Measurements from ENCODE around the gene PNMA6E.
"Not testable (repeated sequence)": the region's sequence is repeated elsewhere in the genome, so short reads cannot be mapped to it uniquely, and the experiment has no call there.

Gene PNMA6E

DNA sequence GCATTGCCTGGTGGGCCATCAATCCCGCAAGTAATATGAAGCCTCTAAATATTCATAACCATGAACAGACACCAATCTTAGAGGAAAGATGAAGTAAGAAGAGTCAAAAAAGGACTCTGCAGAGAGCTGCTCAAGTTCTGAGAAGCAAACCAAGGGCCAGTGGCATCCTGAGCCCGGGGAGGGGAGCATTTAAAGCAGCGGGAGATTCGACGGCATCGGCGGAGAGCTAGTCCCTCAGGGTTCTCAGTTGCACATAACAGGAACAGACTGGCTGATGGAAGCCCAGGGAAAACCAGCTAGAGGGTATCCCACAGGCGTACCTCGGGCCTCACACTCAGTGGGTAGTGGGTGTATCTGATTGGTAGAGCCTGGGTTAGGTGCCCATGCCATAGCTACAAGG, 4.9 kb upstream of the PNMA6E start:
- Histone ChIP-seq H3K9me3 (ENCODE audit: low read length) (peaks cover 4% of the 10 kb centered on the region), H3K4me3 (ENCODE audit: low read depth in 1 of 2, low read length in 2 of 2) (no peak overlapping the region), H3K27ac (ENCODE audit: low read depth, low read length) (no peak overlapping the region), H3K27me3 (ENCODE audit: control insufficient read depth in 1 of 2, insufficient read depth in 2 of 2, low read length in 2 of 2) (peaks cover 0 to 21% of the 10 kb centered on the region in 2 donors), H3K36me3 (ENCODE audit: insufficient read depth, low read length) (no peaks in the 10 kb centered on the region), H3K9ac (ENCODE audit: low read length) (no peak overlapping the region), H3K4me1 (ENCODE audit: insufficient read depth, low read length) (no peaks in the 10 kb centered on the region)

DNA sequence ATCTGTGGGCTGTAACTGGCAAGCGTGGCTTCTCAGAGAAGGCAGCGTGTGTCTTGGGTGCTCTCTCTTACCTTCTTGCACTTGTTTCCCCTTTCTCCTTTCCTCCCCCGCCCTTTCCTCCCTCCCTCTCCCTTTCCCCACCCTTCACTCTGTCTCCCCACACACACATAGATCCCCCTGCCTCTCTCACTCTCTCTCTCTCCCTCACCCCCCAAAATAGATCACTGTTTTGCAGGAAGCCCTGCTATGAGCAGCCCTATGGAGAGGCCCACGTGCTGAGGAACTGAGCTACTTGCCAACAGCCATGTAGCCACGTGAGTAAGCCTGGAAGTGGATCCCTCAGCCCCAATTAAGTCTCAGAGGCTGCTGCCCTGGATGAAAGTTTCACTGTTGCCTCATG, 4.3 kb upstream of the PNMA6E start:
- H3K36me3 ChIP-seq (ENCODE audit: insufficient read depth, low read length) = no peaks in the 10 kb centered on the region
- peaks cover 4% of the 10 kb centered on the region for H3K9me3 ChIP-seq (ENCODE audit: low read length)
- H3K4me3 ChIP-seq (ENCODE audit: low read depth in 1 of 2, low read length in 2 of 2) = no peak overlapping the region
- peaks cover 0 to 21% of the 10 kb centered on the region in 2 donors for H3K27me3 ChIP-seq (ENCODE audit: control insufficient read depth in 1 of 2, insufficient read depth in 2 of 2, low read length in 2 of 2)
- no peak overlapping the region for H3K27ac ChIP-seq (ENCODE audit: low read depth, low read length)
- H3K9ac ChIP-seq (ENCODE audit: low read length) = no peak overlapping the region
- no peaks in the 10 kb centered on the region for H3K4me1 ChIP-seq (ENCODE audit: insufficient read depth, low read length)

DNA sequence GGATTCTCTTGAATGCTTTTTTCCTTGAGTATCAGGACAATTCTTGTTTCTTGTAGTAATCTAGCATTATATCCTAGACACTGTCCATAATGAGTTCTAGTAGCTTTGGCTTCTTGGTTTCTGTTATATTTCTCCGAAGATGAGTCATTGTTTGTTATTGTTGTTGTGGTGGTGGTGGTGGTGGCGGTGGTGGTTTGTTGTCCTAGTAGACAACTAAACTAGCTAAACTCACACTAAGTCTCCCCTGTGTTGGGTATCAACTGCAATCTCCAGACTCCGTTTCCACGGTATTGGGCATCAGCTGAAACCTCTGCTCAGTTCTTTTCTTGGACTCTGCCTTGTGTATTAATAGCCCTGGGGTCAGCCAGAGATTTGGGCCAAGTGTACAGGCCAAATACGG, 3.2 kb upstream of the PNMA6E start:
- H3K4me3 ChIP-seq (ENCODE audit: low read depth in 1 of 2, low read length in 2 of 2); H3K9me3 ChIP-seq (ENCODE audit: low read length); H3K9ac ChIP-seq (ENCODE audit: low read length); H3K4me1 ChIP-seq (ENCODE audit: insufficient read depth, low read length); H3K36me3 ChIP-seq (ENCODE audit: insufficient read depth, low read length); H3K27ac ChIP-seq (ENCODE audit: low read depth, low read length): not testable (repeated sequence)
- H3K27me3 ChIP-seq (ENCODE audit: control insufficient read depth in 1 of 2, insufficient read depth in 2 of 2, low read length in 2 of 2) = peaks cover 0 to 21% of the 10 kb centered on the region in 2 donors

DNA sequence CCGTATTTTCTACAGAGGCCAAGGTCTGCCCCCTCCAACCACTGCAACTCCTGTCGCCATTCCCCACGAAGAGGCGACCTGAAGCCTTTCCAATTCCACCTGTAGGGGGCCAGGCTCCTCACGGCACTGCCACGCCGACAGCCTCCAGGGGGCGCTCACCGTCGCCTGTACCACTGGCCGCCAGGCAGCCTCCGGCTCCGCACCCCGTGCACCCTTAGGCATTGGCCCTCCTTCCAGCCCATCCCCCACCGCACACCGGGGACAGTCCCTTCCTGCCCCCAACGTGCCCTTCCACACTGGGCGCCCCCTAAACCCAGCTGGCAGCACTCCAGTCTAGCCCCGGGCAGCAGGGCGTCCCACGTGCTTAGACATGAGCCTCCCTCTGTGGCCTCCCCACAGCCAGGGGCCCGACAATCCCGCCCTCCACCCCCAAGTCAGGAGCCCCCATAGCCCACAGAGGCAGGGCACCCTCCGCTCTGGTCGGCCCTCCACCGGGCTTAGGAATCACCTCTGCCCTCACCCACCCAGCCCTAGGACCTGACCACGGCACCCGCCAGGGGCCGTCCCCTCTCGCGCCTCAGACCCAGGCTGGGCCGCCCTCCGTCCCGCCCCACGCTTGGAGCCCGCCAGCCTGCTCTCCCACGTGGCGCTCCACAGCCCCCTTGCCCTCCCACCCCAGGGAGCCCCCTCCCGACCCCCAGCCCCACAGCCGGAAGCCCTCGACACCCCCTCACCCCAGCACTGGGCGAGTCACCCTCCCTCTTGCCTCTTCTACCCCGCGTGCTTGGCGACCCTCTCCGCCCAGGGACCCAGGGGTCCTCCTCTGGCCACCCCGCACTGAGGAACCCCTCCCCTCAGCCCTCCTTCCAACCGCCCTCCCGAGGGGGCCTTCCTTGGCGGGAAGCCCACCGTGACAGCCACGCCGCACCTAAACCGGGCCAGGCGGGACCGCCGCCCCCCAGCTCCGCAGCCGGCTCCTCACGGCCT, 711 bp downstream of the PNMA6E start:
- H3K4me3 ChIP-seq (ENCODE audit: low read depth in 1 of 2, low read length in 2 of 2) = no peak overlapping the region
- peaks cover 4% of the 10 kb centered on the region for H3K9me3 ChIP-seq (ENCODE audit: low read length)
- H3K36me3 ChIP-seq (ENCODE audit: insufficient read depth, low read length) = no peaks in the 10 kb centered on the region
- peaks cover 0 to 29% of the 10 kb centered on the region in 2 donors for H3K27me3 ChIP-seq (ENCODE audit: control insufficient read depth in 1 of 2, insufficient read depth in 2 of 2, low read length in 2 of 2)
- H3K9ac ChIP-seq (ENCODE audit: low read length) = no peak overlapping the region
- H3K4me1 ChIP-seq (ENCODE audit: insufficient read depth, low read length) = no peaks in the 10 kb centered on the region
- no peak overlapping the region for H3K27ac ChIP-seq (ENCODE audit: low read depth, low read length)

DNA sequence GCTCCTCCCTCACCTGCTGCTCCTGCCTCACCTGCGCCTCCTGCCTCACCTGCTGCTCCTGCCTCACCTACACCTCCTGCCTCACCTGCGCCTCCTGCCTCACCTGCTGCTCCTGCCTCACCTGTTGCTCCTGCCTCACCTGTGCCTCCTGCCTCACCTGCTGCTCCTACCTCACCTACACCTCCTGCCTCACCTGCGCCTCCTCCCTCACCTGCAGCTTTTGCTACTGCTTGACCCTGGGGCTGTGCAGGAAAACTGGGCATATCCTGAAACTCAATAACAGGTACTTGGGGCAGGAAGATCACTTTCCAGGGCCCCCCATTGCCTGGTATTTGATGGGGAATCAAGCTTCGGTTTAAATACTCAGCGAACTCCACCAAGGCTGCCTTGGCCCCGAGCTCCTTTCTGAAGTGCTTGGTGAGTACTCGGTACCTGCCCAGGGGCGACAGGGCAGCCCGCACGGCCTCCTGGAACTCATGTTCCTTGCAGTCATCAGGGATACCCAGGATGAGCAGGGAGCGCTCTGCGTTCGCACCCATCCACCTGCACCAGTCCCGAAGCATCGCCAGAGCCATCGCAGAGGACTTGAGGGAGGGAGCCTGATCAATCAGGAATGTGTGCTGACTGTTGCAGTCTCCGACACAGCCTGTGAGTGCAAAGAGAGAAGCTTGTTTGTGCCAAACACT, 2.7 kb downstream of the PNMA6E start:
- no peaks in the 10 kb centered on the region for H3K36me3 ChIP-seq (ENCODE audit: insufficient read depth, low read length)
- H3K27ac ChIP-seq (ENCODE audit: low read depth, low read length) = no peak overlapping the region
- H3K27me3 ChIP-seq (ENCODE audit: control insufficient read depth in 1 of 2, insufficient read depth in 2 of 2, low read length in 2 of 2) = peaks cover 0 to 20% of the 10 kb centered on the region in 2 donors
- H3K4me3 ChIP-seq (ENCODE audit: low read depth in 1 of 2, low read length in 2 of 2) = no peak overlapping the region
- H3K9ac ChIP-seq (ENCODE audit: low read length) = no peak overlapping the region
- peaks cover 4% of the 10 kb centered on the region for H3K9me3 ChIP-seq (ENCODE audit: low read length)
- no peaks in the 10 kb centered on the region for H3K4me1 ChIP-seq (ENCODE audit: insufficient read depth, low read length)

DNA sequence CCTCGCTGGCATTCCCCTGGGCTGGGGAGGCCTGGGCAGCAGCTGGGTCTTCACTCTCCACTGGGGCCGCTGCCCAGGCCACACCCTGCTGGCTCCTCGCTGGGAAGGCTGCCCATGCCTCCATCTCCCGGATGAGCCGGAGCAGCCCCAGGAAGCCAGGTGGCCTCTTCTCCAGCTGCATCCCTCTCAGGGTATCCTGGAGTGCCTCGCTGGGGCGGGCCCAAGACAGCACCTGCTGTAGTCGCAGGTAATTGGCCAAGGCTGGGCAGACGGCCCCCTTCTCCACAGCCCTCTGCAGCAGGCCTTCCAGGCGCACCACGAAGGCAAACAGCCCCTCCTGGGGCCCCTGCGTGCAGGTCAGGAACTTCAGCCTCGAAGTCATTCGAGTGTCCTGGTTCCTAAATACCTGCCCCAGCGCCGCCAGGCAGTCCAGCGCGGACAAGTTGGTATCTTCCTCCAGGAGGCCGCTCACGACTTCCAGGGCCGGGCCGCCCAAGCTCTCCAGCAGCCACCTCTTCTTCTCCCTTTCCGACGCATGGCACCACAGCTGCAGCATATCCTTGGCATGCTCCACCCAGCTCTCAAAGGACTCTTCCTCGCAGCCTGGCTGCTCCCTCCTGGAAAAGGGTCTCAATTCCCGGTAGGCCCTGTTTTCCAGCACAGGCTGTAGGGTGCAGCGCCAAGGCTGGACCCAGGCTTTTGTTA, 3.7 kb downstream of the PNMA6E start:
- Histone ChIP-seq H3K4me3 (ENCODE audit: low read depth in 1 of 2, low read length in 2 of 2) (no peak overlapping the region), H3K36me3 (ENCODE audit: insufficient read depth, low read length) (no peaks in the 10 kb centered on the region), H3K9ac (ENCODE audit: low read length) (no peak overlapping the region), H3K27ac (ENCODE audit: low read depth, low read length) (no peak overlapping the region), H3K4me1 (ENCODE audit: insufficient read depth, low read length) (no peaks in the 10 kb centered on the region), H3K27me3 (ENCODE audit: control insufficient read depth in 1 of 2, insufficient read depth in 2 of 2, low read length in 2 of 2) (peaks cover 0 to 28% of the 10 kb centered on the region in 2 donors), H3K9me3 (ENCODE audit: low read length) (peaks cover 4% of the 10 kb centered on the region)

DNA sequence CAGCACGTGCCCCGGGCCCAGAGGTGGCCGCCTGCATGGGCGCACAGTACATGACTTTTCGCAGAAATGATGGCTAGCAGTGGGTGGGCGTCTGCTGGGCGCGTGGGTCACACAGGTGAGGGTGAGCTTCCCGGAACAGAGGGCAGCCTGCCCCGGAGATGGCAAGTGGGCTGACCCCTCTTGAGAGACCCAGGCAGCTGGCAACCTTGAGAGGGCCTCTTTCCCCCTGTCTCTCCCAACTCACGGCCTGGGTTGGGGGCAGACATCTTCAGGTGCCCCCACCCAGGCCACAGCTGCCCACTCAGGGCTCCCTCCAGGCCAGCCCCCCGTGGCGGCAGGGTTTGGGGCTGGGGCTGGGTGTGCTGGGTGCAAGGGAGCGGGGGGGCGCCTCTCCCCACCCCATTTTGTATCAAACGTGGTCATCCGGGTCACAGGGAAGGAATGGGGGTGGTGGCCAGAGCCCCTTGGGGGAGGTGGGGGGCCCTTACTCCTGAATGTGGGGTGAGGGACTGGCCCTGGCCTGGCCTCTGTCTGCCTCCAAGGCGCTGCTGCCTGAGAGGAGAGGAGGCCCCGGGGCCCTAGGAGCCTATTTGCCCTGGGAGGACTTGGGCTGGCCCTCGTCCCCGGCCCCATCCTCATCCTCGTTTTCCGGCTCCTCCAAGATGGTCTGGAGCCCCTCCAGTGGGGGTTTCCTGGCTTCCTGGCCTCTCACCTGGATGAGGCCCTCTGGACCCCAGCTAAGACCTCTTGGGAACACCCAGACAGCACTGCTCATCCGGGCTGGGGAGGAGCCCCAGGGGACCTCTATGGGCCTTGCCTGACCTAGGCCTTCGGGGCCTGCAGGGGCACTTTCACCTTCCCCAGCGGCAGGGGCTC, 4.6 kb downstream of the PNMA6E start:
- H3K9me3 ChIP-seq (ENCODE audit: low read length) = peaks cover 4% of the 10 kb centered on the region
- peaks cover 0 to 28% of the 10 kb centered on the region in 2 donors for H3K27me3 ChIP-seq (ENCODE audit: control insufficient read depth in 1 of 2, insufficient read depth in 2 of 2, low read length in 2 of 2)
- no peak overlapping the region for H3K4me3 ChIP-seq (ENCODE audit: low read depth in 1 of 2, low read length in 2 of 2)
- no peaks in the 10 kb centered on the region for H3K4me1 ChIP-seq (ENCODE audit: insufficient read depth, low read length)
- H3K27ac ChIP-seq (ENCODE audit: low read depth, low read length) = no peak overlapping the region
- H3K36me3 ChIP-seq (ENCODE audit: insufficient read depth, low read length) = no peaks in the 10 kb centered on the region
- H3K9ac ChIP-seq (ENCODE audit: low read length) = no peak overlapping the region

DNA sequence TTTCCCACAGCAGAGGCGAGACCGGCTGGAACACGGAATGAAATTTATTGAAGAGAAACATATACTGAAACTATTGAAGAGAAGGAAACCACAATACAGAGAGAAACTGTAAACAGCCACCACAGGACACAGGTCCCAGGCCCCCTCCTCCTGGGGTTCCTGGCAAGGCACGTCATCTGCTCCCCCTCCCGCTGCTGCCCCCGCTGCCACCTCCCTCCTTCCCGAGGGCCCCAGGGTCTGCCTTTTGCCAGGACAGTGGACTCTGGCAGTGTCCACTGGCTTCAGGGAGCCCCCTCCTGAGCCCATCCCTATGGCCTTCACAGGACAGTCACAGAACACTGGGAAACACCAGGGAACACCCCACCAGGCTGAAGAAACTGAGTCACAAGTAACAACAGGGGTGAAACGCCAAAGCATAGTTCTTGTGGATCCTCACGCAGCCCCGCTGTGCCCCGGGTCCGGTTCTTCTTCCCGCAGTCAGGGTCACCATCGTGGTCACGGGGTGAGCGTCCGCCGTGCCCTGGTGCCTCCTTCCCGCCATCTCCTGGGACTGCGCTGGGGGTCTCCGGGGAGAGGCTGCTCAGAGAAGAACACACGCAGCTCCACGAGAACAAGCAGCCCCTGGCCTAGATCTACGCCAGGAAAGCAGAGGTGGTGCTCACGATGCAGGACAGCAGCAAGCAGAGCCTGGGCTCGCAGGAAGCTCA, 5.4 kb downstream of the PNMA6E start:
- H3K27ac ChIP-seq (ENCODE audit: low read depth, low read length) = no peak overlapping the region
- H3K36me3 ChIP-seq (ENCODE audit: insufficient read depth, low read length) = no peaks in the 10 kb centered on the region
- no peak overlapping the region for H3K4me3 ChIP-seq (ENCODE audit: low read depth in 1 of 2, low read length in 2 of 2)

DNA sequence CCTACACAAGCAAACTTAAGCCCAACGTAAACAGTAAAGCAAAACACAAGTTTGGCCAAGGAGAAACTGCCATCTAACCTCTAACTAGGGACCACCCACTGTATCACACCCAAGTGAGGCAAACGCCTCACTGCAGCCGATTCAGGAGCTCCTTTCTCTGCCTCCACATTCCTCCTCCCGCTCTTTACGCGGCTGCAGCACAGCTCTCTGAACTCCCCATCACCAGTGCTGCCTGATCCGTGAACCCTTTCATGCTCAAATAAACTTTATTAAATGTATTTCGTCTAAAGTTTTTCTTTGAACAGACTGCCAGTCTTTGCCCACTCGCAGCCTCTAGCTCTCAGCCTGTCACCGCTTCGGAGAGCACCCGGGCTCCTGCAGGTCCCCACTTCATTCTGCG, 6.5 kb downstream of the PNMA6E start:
- Histone ChIP-seq H3K36me3 (ENCODE audit: insufficient read depth, low read length) (no peaks in the 10 kb centered on the region), H3K27me3 (ENCODE audit: control insufficient read depth in 1 of 2, insufficient read depth in 2 of 2, low read length in 2 of 2) (peaks cover 0 to 28% of the 10 kb centered on the region in 2 donors), H3K4me3 (ENCODE audit: low read depth in 1 of 2, low read length in 2 of 2) (no peak overlapping the region), H3K4me1 (ENCODE audit: insufficient read depth, low read length) (no peaks in the 10 kb centered on the region), H3K9ac (ENCODE audit: low read length) (no peak overlapping the region), H3K27ac (ENCODE audit: low read depth, low read length) (no peak overlapping the region), H3K9me3 (ENCODE audit: low read length) (no peaks in the 10 kb centered on the region)

More for the DNA sequence above, 5.4 kb downstream of the PNMA6E start:
- Histone ChIP-seq H3K4me1 (ENCODE audit: insufficient read depth, low read length) (no peaks in the 10 kb centered on the region), H3K27me3 (ENCODE audit: control insufficient read depth in 1 of 2, insufficient read depth in 2 of 2, low read length in 2 of 2) (peaks cover 0 to 28% of the 10 kb centered on the region in 2 donors), H3K9ac (ENCODE audit: low read length) (no peak overlapping the region), H3K9me3 (ENCODE audit: low read length) (no peaks in the 10 kb centered on the region)

DNA sequence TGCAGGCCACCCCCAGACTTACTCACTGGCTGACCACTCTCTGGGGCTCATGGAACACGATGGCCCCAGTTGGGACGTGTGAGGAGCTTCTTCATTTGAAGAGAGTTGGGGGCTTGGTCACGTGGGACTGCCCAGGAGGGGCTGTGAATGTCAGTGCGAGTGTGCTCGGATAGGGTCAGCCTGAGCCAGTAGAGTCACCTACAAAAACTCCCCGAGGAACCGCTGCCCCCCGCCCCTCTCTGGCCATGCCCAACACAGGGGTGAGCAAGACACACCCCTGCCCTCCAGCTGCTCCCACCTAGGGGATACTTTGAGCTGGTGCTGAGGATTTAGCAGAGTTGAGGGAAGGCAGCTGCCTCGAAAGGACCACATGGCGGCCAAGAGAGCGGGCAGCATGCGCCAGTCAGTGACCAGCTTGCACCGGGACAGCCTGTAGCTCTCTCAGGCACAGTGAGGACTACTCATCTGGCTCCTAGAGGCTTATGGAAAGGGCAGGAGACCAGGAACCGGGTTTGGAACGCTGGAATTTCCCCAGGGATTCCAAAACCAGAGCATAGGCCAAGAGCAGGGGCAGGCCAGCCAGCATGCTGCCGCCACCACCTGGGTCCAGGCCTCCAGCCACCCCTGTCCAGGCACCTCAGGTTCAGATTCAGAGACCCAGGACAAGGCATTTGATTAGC, 8.4 kb downstream of the PNMA6E start:
- Histone ChIP-seq H3K9ac (ENCODE audit: low read length) (no peak overlapping the region), H3K27me3 (ENCODE audit: control insufficient read depth in 1 of 2, insufficient read depth in 2 of 2, low read length in 2 of 2) (peaks cover 0 to 19% of the 10 kb centered on the region in 2 donors), H3K9me3 (ENCODE audit: low read length) (no peaks in the 10 kb centered on the region), H3K4me1 (ENCODE audit: insufficient read depth, low read length) (no peaks in the 10 kb centered on the region), H3K4me3 (ENCODE audit: low read depth in 1 of 2, low read length in 2 of 2) (no peak overlapping the region), H3K36me3 (ENCODE audit: insufficient read depth, low read length) (no peaks in the 10 kb centered on the region), H3K27ac (ENCODE audit: low read depth, low read length) (no peak overlapping the region)
